Nephron (organoid): ENCODE measurements around the gene PARD6B.

Experiments
- H3K27ac Mint-ChIP-seq, 3 experiments: 2 replicates each; pipeline ENCODE4 v1.8.0; 2020; ENCODE audit warnings: mixed read lengths in 3 of 3, mild to moderate bottlenecking in 2 of 3, moderate library complexity in 1 of 3
- H3K27me3 Mint-ChIP-seq: 2 replicates; pipeline ENCODE4 v1.8.0; 2021; ENCODE audit warnings: low read depth, mild to moderate bottlenecking, moderate library complexity, mixed read lengths
- H3K36me3 Mint-ChIP-seq: 2 replicates; pipeline ENCODE4 v1.8.0; 2020; ENCODE audit warnings: low read depth, mixed read lengths
- H3K4me1 Mint-ChIP-seq: 2 replicates; pipeline ENCODE4 v1.8.0; 2020; ENCODE audit warnings: mixed read lengths
- H3K4me3 Mint-ChIP-seq, 3 experiments: 2 replicates each; pipeline ENCODE4 v1.8.0; 2020; ENCODE audit warnings: mild to moderate bottlenecking in 3 of 3, mixed read lengths in 3 of 3, moderate library complexity in 2 of 3
- H3K9me3 Mint-ChIP-seq: 2 replicates; pipeline ENCODE4 v1.8.0; 2020; ENCODE audit warnings: mixed read lengths
- CTCF ChIP-seq, 3 experiments: fragments of 200-600 bp; sonication (generic); IDR thresholded peaks; one replicate each; pipeline ENCODE4 v1.5.0; 2021; ENCODE audit warnings: antibody characterized with exemption in 3 of 3; ENCODE audit not compliant: unreplicated experiment in 3 of 3

PARD6B gene

GRCh38 chr20:50722424-50723155 is 8.8 kb upstream of the PARD6B start:
- H3K36me3 Mint-ChIP-seq = no peaks in the 10 kb centered on the region
- peaks cover 31% of the 10 kb centered on the region for H3K4me1 Mint-ChIP-seq
- H3K9me3 Mint-ChIP-seq = no peaks in the 10 kb centered on the region
- H3K4me3 Mint-ChIP-seq = no peak overlapping the region
- H3K27me3 Mint-ChIP-seq = no peaks in the 10 kb centered on the region
- H3K27ac Mint-ChIP-seq = peak overlapping the region; percentile 59 to 89 (median 82)
- no peak for TF ChIP-seq CTCF (IDR thresholded peaks at IDR 0.05; ENCODE audit: unreplicated experiment in 3 of 3)

GRCh38 chr20:50723672-50724071 is 7.7 kb upstream of the PARD6B start:
- Mint-ChIP-seq H3K4me3 (no peak overlapping the region), H3K9me3 (no peaks in the 10 kb centered on the region), H3K27ac (no peak overlapping the region), H3K27me3 (no peaks in the 10 kb centered on the region), H3K4me1 (peaks cover 30% of the 10 kb centered on the region), H3K36me3 (no peaks in the 10 kb centered on the region)
- TF ChIP-seq CTCF (IDR thresholded peaks at IDR 0.05; ENCODE audit: unreplicated experiment in 3 of 3) = no peak

- Mint-ChIP-seq H3K9me3 (no peaks in the 10 kb centered on the region), H3K27ac (no peak overlapping the region), H3K27me3 (peaks cover 3% of the 10 kb centered on the region), H3K4me1 (peaks cover 29% of the 10 kb centered on the region), H3K36me3 (no peaks in the 10 kb centered on the region), H3K4me3 (no peak overlapping the region)
- TF ChIP-seq CTCF (IDR thresholded peaks at IDR 0.05; ENCODE audit: unreplicated experiment in 3 of 3) = no peak
Observed at GRCh38 chr20:50724112-50724725, 7.2 kb upstream of the PARD6B start.

GRCh38 chr20:50724851-50725723 is 6.3 kb upstream of the PARD6B start:
- no peak for TF ChIP-seq CTCF (IDR thresholded peaks at IDR 0.05; ENCODE audit: unreplicated experiment in 3 of 3)
- Mint-ChIP-seq H3K9me3 (no peaks in the 10 kb centered on the region), H3K4me3 (no peak overlapping the region), H3K27ac (no peak overlapping the region), H3K36me3 (no peaks in the 10 kb centered on the region), H3K4me1 (peaks cover 24% of the 10 kb centered on the region), H3K27me3 (peaks cover 3% of the 10 kb centered on the region)

- Mint-ChIP-seq H3K9me3 (no peaks in the 10 kb centered on the region), H3K27me3 (peaks cover 3% of the 10 kb centered on the region), H3K36me3 (no peaks in the 10 kb centered on the region), H3K4me1 (peaks cover 30% of the 10 kb centered on the region), H3K4me3 (no peak overlapping the region), H3K27ac (no peak overlapping the region)
- no peak for TF ChIP-seq CTCF (IDR thresholded peaks at IDR 0.05; ENCODE audit: unreplicated experiment in 3 of 3)
Observed at GRCh38 chr20:50725724-50726005, 5.7 kb upstream of the PARD6B start.
